MG63 (cell line): ENCODE results near the gene SRD5A1. TPM values are rescaled to one million over a fixed set of nuclear protein-coding genes. Genes with fewer than 3 reads are reported as not detected.

Source experiments
- DNase-seq: peaks from one replicate; pipeline ENCODE4 v3.0.0-alpha.2; 2020
- H3K27me3 ChIP-seq: fragments of 250-450 bp; sonication (Bioruptor Pico); 2 replicates; pipeline ENCODE4 v1.5.1; 2020; ENCODE audit warnings: mild to moderate bottlenecking, moderate library complexity
- H3K36me3 ChIP-seq: fragments of 250-450 bp; sonication (Bioruptor Pico); 2 replicates; pipeline ENCODE4 v1.5.1; 2020; ENCODE audit warnings: mild to moderate bottlenecking, moderate library complexity
- H3K4me3 ChIP-seq: fragments of 250-450 bp; sonication (Bioruptor Pico); 2 replicates; pipeline ENCODE4 v1.5.1; 2020; ENCODE audit warnings: mild to moderate bottlenecking, moderate library complexity
- H3K9me3 ChIP-seq: fragments of 250-450 bp; sonication (Bioruptor Pico); 2 replicates; pipeline ENCODE4 v1.5.1; 2020; ENCODE audit warnings: mild to moderate bottlenecking, moderate library complexity
- total RNA-seq: library from RNA; depleted of rRNA; stranded (reverse); fragments of >200 nt; shearing (Covaris generic); gene quantifications from 2 replicates; pipeline ENCODE4 v1.2.3, GENCODE V29; 2014; ENCODE audit warnings: low replicate concordance

Gene SRD5A1
- total RNA-seq, 1 experiment from 2014 or later: 32.2 TPM

GRCh38 chr5:6710551-6711318, 77.5 kb downstream of the SRD5A1 start:
- peaks cover 11% of the 10 kb centered on the region for H3K36me3 ChIP-seq
- no peak overlapping the region for H3K4me3 ChIP-seq
- DNase-seq: no peak

GRCh38 chr5:6711409-6712141, 78.3 kb downstream of the SRD5A1 start:
- DNase-seq: peak; percentile 31
- H3K36me3 ChIP-seq: peaks cover 19% of the 10 kb centered on the region

More at GRCh38 chr5:6710551-6711318, 77.5 kb downstream of the SRD5A1 start:
- Histone ChIP-seq H3K27me3 (no peaks in the 10 kb centered on the region), H3K9me3 (no peaks in the 10 kb centered on the region)

GRCh38 chr5:6712142-6712576, 78.9 kb downstream of the SRD5A1 start:
- H3K36me3 ChIP-seq: peaks cover 24% of the 10 kb centered on the region
- peak; percentile 69 for DNase-seq
- peak overlapping the region; percentile 66 for H3K4me3 ChIP-seq

More at GRCh38 chr5:6711409-6712141, 78.3 kb downstream of the SRD5A1 start:
- H3K4me3 ChIP-seq: peak overlapping the region; percentile 66
- H3K9me3 ChIP-seq: no peaks in the 10 kb centered on the region
- no peaks in the 10 kb centered on the region for H3K27me3 ChIP-seq

GRCh38 chr5:6712577-6713273, 79.5 kb downstream of the SRD5A1 start:
- DNase-seq: peak; percentile 98
- H3K27me3 ChIP-seq: no peaks in the 10 kb centered on the region
- no peaks in the 10 kb centered on the region for H3K9me3 ChIP-seq
- H3K4me3 ChIP-seq: peak overlapping the region; percentile 66
- H3K36me3 ChIP-seq: peaks cover 30% of the 10 kb centered on the region

More at GRCh38 chr5:6712142-6712576, 78.9 kb downstream of the SRD5A1 start:
- no peaks in the 10 kb centered on the region for H3K27me3 ChIP-seq
- H3K9me3 ChIP-seq: no peaks in the 10 kb centered on the region

GRCh38 chr5:6713274-6714225, 80.3 kb downstream of the SRD5A1 start, which contains the start of gene TENT4A:
TENT4A (plus strand) TSS chr5:6713432; CDS start chr5:6713984, 552 bp downstream.
- Histone ChIP-seq H3K9me3 (no peaks in the 10 kb centered on the region), H3K4me3 (peak within 1 kb of the TSS; percentile 66), H3K27me3 (no peaks in the 10 kb centered on the region), H3K36me3 (peaks cover 38% of the 10 kb centered on the region)
- peak; percentile 35 for DNase-seq

GRCh38 chr5:6714226-6715041, 81.2 kb downstream of the SRD5A1 start:
- no peaks in the 10 kb centered on the region for H3K9me3 ChIP-seq
- peak; percentile 50 for DNase-seq
- no peaks in the 10 kb centered on the region for H3K27me3 ChIP-seq
- peaks cover 40% of the 10 kb centered on the region for H3K36me3 ChIP-seq
- peak overlapping the region; percentile 66 for H3K4me3 ChIP-seq

GRCh38 chr5:6715271-6715670, 82.0 kb downstream of the SRD5A1 start:
- H3K4me3 ChIP-seq: peak overlapping the region; percentile 66

GRCh38 chr5:6715758-6716628, 82.8 kb downstream of the SRD5A1 start:
- no peak for DNase-seq
- Histone ChIP-seq H3K9me3 (no peaks in the 10 kb centered on the region), H3K27me3 (no peaks in the 10 kb centered on the region), H3K4me3 (peak overlapping the region; percentile 66), H3K36me3 (peaks cover 44% of the 10 kb centered on the region)

More at GRCh38 chr5:6715271-6715670, 82.0 kb downstream of the SRD5A1 start:
- Histone ChIP-seq H3K36me3 (peaks cover 44% of the 10 kb centered on the region), H3K27me3 (no peaks in the 10 kb centered on the region), H3K9me3 (no peaks in the 10 kb centered on the region)
- no peak for DNase-seq

GRCh38 chr5:6716629-6717149, 83.4 kb downstream of the SRD5A1 start:
- no peak overlapping the region for H3K4me3 ChIP-seq
- DNase-seq: no peak
- H3K36me3 ChIP-seq: peaks cover 44% of the 10 kb centered on the region
- H3K9me3 ChIP-seq: no peaks in the 10 kb centered on the region
- H3K27me3 ChIP-seq: no peaks in the 10 kb centered on the region

GRCh38 chr5:6717247-6717646, 84.0 kb downstream of the SRD5A1 start:
- no peak overlapping the region for H3K4me3 ChIP-seq
- DNase-seq: no peak
- H3K27me3 ChIP-seq: no peaks in the 10 kb centered on the region
- H3K9me3 ChIP-seq: no peaks in the 10 kb centered on the region
- peaks cover 44% of the 10 kb centered on the region for H3K36me3 ChIP-seq

GRCh38 chr5:6717687-6718086, 84.4 kb downstream of the SRD5A1 start:
- Histone ChIP-seq H3K36me3 (peaks cover 44% of the 10 kb centered on the region), H3K27me3 (no peaks in the 10 kb centered on the region), H3K4me3 (no peak overlapping the region), H3K9me3 (no peaks in the 10 kb centered on the region)
- no peak for DNase-seq

- Histone ChIP-seq H3K27me3 (no peaks in the 10 kb centered on the region), H3K4me3 (no peak overlapping the region), H3K36me3 (peaks cover 44% of the 10 kb centered on the region), H3K9me3 (no peaks in the 10 kb centered on the region)
- no peak for DNase-seq
These were observed 85.0 kb downstream of the SRD5A1 start for GRCh38 chr5:6718161-6718681.

- Histone ChIP-seq H3K36me3 (peaks cover 49% of the 10 kb centered on the region), H3K9me3 (no peaks in the 10 kb centered on the region), H3K4me3 (no peak overlapping the region), H3K27me3 (no peaks in the 10 kb centered on the region)
- DNase-seq: no peak
These were observed 85.5 kb downstream of the SRD5A1 start for GRCh38 chr5:6718718-6719117.

GRCh38 chr5:6719417-6719816, 86.2 kb downstream of the SRD5A1 start:
- Histone ChIP-seq H3K36me3 (peaks cover 52% of the 10 kb centered on the region), H3K4me3 (no peak overlapping the region), H3K27me3 (no peaks in the 10 kb centered on the region), H3K9me3 (no peaks in the 10 kb centered on the region)
- no peak for DNase-seq
